LHCN-M2 (cell line): ENCODE data around the gene MOV10L1. TPM values are rescaled to one million over a fixed set of nuclear protein-coding genes. Genes with fewer than 3 reads are reported as not detected.

Experiments
- DNase-seq: peaks from one replicate; pipeline ENCODE4 v3.0.0-alpha.2; 2012; ENCODE audit warnings: low read depth
- total RNA-seq: library from RNA; depleted of rRNA; stranded (reverse); fragments of >200 nt; gene quantifications from 2 replicates; pipeline ENCODE4 v1.2.3, GENCODE V29; 2014

The MOV10L1 gene
- total RNA-seq, 1 experiment from 2014 or later: 0.23 TPM

- DNase-seq: no peak
Observed at GRCh38 chr22:50175921-50176849, 86.4 kb downstream of the MOV10L1 start.

DNA sequence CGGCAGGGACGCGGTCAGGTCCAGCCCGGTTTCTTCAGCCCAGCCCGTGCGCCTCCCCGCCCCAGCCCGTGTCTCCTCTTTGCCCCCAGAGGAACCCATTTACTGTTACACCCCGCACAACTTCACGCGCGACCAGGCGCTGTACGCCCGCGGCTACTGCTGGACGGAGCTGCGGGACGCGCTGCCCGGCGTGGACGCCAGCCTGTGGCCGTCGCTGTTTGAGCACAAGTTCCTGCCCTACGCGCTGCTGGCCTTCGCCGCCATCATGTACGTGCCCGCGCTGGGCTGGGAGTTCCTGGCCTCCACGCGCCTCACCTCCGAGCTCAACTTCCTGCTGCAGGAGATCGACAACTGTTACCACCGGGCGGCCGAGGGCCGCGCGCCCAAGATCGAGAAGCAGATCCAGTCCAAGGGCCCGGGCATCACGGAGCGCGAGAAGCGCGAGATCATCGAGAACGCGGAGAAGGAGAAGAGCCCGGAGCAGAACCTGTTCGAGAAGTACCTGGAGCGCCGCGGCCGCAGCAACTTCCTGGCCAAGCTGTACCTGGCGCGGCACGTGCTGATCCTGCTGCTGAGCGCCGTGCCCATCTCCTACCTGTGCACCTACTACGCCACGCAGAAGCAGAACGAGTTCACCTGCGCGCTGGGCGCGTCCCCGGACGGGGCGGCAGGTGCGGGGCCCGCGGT is 87.2 kb downstream of the MOV10L1 start:
- DNase-seq: no peak

- no peak for DNase-seq
Observed at GRCh38 chr22:50177537-50178470, 88.0 kb downstream of the MOV10L1 start.

DNA sequence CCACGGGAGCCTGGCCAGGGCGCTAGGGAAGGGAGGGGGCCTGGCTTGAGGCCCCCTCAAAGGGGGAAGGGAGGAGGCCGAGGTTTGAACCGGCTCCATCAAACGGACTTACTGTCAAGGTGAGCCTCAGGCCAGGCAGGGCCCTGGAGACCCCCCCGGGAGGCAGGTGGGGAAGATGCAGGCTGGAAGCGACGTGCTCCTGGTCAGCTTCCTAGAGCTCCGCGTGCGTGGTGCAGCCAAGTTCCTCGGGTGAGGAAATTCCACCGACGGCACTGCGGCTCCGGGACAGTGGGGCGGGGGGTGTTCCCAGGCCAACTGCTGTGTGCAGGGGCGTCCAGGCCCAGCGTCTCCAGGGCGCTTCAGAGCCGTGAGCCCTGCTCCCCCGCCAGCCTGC is 88.7 kb downstream of the MOV10L1 start:
- DNase-seq: no peak

- DNase-seq: no peak
Observed at GRCh38 chr22:50178871-50179869, 89.4 kb downstream of the MOV10L1 start.

GRCh38 chr22:50179937-50180726 is 90.3 kb downstream of the MOV10L1 start:
- no peak for DNase-seq

DNA sequence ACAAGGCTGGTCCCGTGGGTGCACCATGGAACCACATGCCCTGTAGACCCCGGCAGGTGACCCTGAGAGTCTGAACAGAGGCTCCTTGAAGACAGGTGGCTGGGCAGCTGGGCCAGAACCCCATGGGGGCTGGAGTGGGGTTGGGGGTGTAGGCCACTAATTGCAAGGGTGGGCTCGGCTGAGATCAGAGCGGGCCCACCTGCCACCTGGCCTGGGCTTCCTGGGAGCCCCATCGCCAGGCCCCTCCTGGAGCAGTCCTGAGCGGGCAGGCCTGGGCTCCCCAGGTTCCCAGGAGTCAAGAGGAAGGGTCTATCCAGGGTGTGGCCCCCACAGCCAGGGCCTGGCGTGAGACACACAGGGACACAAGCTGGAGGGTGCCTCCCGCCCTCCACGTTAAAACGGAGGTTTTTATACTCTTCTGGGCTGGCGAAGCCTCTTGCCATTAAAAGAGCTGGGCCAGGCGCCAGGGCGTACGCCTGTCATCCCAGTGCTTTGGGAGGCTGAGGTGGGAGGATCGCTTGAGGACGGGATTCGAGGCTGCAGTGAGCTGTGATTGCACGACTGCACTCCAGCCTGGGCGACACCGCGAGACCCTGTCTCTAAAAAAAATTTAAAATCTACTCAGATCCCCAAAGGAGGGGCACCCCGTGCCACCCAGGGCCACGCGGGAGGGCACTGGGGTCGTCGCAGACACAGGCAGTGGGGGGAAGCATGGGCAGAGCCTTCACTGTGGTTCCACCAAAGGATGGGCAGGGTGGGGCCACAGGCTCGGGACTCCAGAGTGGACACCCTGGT is 91.1 kb downstream of the MOV10L1 start:
- DNase-seq: no peak

GRCh38 chr22:50182176-50183081 is 92.6 kb downstream of the MOV10L1 start:
- DNase-seq: no peak

DNA sequence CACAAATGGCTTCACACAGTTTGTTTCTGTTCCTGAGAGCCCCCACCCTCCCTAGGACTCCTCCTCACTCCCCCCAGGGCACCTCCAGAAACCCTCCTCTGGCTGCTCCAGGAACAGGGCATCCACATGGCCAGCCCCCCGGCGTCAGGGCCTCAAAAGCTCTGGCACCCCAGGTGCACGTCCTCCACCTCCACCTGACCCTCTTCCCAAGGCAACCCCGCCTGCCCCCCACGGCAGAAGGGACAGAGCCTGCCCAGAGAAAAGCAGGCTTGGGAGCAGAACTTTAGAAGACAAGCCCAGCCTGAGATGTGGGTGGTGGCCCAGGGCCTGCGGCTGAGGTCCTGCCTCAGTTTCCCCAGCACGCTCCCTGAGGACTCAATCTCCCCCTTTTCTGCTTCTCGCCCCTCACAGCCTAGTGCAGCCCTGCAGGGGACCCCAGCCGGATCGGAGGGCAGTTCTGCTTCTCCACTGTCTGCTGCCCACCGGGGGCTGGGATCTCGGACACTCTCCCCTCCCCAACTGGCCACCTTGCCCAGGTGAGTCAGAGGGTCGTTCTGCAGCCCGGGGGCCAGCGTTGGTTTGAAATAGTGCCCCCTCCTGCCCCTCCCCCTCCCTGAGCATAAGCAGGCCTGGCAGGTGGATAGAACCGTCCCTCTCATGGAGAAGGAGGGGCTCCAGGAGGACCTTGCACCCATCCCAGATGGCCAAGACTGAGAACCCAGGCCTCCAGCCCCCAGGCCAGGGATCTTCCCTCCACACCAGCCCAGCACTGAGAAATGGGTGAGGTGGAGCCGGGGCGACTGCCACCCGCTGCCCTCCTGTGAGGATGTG is 93.5 kb downstream of the MOV10L1 start:
- DNase-seq: no peak

GRCh38 chr22:50184004-50184901 is 94.4 kb downstream of the MOV10L1 start:
- DNase-seq: no peak

DNA sequence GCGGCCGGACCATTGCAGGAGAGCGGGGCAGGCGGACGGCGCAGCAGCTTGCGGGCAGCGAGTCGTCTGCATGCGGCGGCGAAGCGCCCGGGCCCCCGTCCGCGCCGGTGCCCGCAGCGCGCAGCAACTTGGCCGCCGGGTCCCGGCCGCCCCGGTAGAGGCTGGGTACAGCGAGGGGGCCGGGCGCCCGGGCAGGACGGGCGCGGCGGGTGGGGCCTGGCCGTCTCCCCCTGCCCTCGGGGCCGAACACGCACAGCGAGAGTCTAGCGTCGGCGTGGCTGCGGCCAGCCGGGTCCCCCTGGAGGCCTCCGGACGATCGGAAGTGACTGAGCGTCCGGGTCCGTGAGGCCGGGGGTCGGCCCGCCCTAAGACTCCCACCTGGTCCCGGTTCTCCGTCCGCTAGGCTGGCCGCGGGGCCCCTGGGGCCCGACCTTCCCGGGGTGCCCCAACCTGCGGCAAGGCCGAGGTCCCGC is 95.1 kb downstream of the MOV10L1 start:
- DNase-seq: no peak

DNA sequence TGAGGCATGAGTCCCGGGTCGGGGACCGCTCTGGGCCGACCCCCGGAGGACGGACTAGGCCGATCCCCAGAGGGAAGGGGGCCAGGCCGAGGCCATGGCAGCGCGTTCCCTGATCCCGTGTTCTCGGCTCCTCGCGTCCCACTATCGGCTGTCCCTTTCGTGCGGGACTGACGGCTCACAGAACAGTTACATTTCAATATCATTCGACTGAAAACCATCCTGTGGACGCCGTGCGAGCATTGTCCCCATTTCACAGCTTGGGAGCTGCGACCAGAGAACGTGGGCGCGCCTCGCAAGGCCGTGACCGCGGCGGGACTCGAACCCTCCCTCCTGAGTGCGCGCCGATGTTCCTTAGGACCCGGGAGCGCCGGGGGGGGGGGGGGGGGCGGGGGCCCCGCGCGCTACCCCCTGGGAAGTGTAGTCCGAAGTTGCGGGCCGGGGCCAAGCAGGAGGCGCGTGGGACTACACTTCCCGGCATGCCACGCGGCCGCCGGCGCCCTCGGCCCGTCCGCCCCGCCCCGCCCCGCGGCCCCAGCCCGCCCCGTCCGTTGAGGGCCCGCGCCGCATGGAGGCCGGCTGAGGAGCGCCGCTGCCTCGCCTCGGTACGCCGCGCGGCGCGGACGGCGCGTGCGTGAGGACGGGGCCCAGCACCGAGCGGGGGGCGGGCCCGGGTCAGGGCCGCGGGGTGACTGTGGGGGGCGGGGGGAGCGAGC is 95.7 kb downstream of the MOV10L1 start, which contains the start of gene TRABD:
TRABD (plus strand) TSS at position 539 of the 713 bp plus-strand sequence. CDS start 7,148 bp downstream, outside the sequence.
- peak; percentile 83 for DNase-seq

- DNase-seq: no peak
Observed at GRCh38 chr22:50186181-50186714, 96.4 kb downstream of the MOV10L1 start.

- no peak for DNase-seq
Observed at GRCh38 chr22:50186761-50187523, 97.1 kb downstream of the MOV10L1 start.
